BLaER1 treated with 17β-estradiol and CSF1 and Interleukin-3, amounts not matched to agents 10 nM and 100 nM (cell line): ENCODE results near the gene SPDYE6.
A peak's percentile ranks its signal among the peaks of the same experiment; 100 is the strongest.
"Not testable (repeated sequence)": the region's sequence is repeated elsewhere in the genome, so short reads cannot be mapped to it uniquely, and the experiment has no call there.

ENCODE experiments used
- H3K27ac ChIP-seq, 11 experiments: shearing (Covaris generic); formaldehyde crosslinking; 2 replicates each; pipeline ENCODE4 v1.8.1; 2022
- H3K27me3 ChIP-seq, 11 experiments: shearing (Covaris generic); formaldehyde crosslinking; 2 replicates each; pipeline ENCODE4 v1.8.1; 2022
- H3K36me3 ChIP-seq, 11 experiments: shearing (Covaris generic); formaldehyde crosslinking; 2 replicates each; pipeline ENCODE4 v1.8.1; 2022
- H3K4me1 ChIP-seq, 10 experiments: shearing (Covaris generic); formaldehyde crosslinking; 2 replicates each; pipeline ENCODE4 v1.8.1; 2022
- H3K4me2 ChIP-seq, 11 experiments: shearing (Covaris generic); formaldehyde crosslinking; 2 replicates each; pipeline ENCODE4 v1.8.1; 2022
- H3K4me3 ChIP-seq, 10 experiments: shearing (Covaris generic); formaldehyde crosslinking; 2 replicates each; pipeline ENCODE4 v1.8.1; 2022
- H3K9ac ChIP-seq, 11 experiments: shearing (Covaris generic); formaldehyde crosslinking; 2 replicates each; pipeline ENCODE4 v1.8.1; 2022
- H3K9me3 ChIP-seq, 11 experiments: shearing (Covaris generic); formaldehyde crosslinking; replicated peaks in 1 of 11; 2 replicates each; pipeline ENCODE4 v1.8.1; 2022
- H4K20me1 ChIP-seq, 11 experiments: shearing (Covaris generic); formaldehyde crosslinking; 2 replicates each; pipeline ENCODE4 v1.8.1; 2022

SPDYE6 gene

DNA sequence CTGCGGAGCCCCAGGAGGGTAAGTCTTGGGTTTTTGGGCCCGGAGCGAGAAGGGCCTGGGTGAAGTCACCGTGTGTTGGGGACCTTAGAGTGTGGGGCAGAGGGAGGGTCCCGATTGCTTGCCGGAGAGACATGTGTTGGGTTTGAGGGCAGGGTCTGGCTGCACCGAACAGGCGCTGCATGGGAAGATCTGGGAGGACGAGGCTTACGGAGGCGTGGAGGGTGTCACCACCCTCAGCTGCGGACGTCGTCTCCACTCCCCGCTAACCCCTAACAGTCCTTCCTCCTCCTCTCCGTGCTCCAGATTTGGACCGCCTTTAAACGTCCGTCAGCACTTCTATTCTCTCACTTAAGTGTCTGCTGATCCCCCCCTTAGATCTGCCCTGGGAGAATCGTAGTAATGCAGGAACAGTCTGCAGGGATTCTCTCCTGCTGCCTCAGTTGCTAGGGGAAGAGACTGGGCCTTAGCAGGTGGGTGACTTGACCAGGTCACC lies 8.2 kb upstream of the SPDYE6 start:
- H4K20me1 ChIP-seq, result peaks cover 0 to 21% (median 9%) of the 10 kb centered on the region in 11 experiments; a peak in 12 of 22 replicates
- not testable (repeated sequence) for H3K9me3 ChIP-seq, H3K27me3 ChIP-seq, H3K4me1 ChIP-seq
- peaks cover 7 to 20% (median 15%) of the 10 kb centered on the region in 11 experiments for H3K36me3 ChIP-seq
- H3K4me3 ChIP-seq, result peak overlapping the region; percentile 83 to 98 (median 88)
- peak overlapping the region; percentile 88 to 97 (median 90) for H3K9ac ChIP-seq
- H3K4me2 ChIP-seq, result peak overlapping the region; percentile 47 to 84 (median 68)
- peak overlapping the region; percentile 79 to 93 (median 85) for H3K27ac ChIP-seq

DNA sequence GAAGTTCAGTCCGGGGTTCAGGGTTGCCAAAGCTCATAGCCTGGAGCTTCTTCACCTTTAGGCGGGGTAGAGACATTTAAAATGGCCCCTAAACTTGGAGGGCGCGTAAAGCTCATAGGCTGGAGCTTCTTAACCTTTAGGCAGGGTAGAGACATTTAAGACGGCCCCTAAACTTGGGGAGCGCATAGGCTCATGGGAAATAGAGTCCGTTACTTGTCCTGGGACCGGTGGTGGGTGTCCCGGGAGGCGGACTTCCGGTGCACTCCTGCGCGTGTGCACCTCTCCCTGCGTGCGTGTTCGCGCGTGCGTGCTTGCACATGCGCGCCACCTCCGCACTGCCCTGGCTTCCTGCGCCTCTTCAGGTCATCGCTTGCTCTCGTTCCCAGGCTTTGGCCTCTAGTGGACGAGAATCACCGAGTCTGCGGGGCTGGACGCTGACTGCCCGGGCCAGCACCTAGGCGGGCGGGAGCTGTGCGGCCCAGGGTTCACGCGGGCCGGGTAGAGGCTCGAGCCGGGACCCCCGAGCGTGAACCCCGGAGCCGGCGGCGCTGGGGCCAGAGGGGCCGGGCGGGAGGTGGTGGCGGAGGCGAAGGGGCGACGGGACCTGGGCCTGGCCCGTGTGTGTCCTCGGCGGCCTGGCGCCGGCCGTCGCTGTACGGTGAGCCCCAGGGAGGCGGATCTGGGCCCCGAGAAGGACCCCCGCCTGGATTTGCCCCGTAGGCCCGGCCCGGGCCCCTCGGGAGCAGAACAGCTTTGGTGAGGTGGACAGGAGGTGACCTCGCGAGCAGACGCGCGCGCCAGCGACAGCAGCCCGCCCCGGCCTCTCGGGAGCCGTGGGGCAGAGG lies 7.5 kb upstream of the SPDYE6 start:
- peak overlapping the region; percentile 79 to 93 (median 85) for H3K27ac ChIP-seq

DNA sequence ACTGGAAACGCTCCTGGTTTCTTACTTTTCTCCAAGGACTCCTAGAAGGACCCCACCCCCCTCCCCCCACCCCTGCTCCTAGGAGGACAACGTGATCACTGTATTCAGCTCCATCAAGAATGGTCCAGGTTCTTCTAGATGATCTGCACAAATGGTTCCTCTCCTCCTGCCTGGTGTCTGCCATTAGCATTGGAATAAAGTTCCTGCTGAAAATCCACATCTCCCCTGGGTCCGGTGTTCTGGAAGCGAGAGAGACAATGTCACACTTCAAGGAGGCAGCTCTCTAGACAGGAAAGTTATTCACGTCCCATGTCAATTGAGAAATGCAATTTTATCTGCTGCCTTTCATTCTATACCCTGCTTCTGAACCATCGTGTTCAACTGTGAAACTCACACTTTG lies 9.3 kb downstream of the SPDYE6 start:
- H3K9me3 ChIP-seq, H3K4me2 ChIP-seq, H3K27ac ChIP-seq: not testable (repeated sequence)

More for the DNA sequence above, 7.5 kb upstream of the SPDYE6 start:
- Histone ChIP-seq H3K9ac (peak overlapping the region; percentile 88 to 97 (median 90)), H4K20me1 (peaks cover 0 to 21% (median 9%) of the 10 kb centered on the region in 11 experiments; a peak in 12 of 22 replicates), H3K4me3 (peak overlapping the region; percentile 83 to 98 (median 88)), H3K36me3 (peaks cover 7 to 20% (median 15%) of the 10 kb centered on the region in 11 experiments), H3K4me2 (peak overlapping the region; percentile 47 to 84 (median 68)), H3K4me1 (peaks cover 2 to 15% (median 10%) of the 10 kb centered on the region in 10 experiments; a peak in 13 of 20 replicates)
- not testable (repeated sequence) for H3K9me3 ChIP-seq, H3K27me3 ChIP-seq

DNA sequence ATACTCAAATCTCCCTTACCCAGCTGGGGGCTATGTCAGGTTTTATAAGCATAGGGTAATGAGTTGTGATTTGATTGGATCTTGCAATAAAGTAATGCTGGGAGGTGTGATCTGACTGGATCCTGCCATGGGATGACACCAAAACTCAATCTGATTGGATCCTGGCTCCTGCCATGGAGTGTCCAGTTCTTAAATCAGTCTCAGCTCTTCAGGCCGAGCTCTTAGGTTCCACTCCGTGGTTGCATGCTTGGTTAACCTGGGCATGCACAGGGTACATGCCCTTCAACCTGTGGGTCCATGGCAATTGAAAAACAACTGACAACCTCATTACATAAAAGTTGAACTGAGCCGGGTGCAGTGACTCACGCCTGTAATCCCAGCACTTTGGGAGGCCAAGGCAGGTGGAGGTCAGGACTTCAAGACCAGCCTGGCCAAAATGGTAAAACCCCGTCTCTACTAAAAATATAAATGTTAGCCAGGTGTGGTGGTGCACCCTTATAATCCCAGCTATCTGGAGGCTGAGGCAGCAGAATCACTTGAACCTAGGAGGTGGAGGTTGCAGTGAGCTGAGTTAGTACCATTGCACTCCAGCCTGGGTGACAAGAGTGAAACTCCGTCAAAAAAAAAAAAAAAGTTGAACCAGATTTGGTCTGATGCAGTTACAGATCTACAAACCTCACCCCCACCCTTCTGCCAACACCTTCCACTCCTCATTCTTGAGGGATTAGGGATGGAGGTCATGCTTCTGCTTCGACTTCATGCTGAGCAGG lies 15.5 kb downstream of the SPDYE6 start:
- Histone ChIP-seq H3K4me1 (peaks cover 0 to 13% (median 5%) of the 10 kb centered on the region in 10 experiments; a peak in 5 of 20 replicates), H3K4me2 (peak overlapping the region in 4 of 11 experiments; percentile 7 to 29 (median 12); a peak in 3 of 22 replicates)
- H3K27me3 ChIP-seq, H3K27ac ChIP-seq, H3K9ac ChIP-seq, H3K4me3 ChIP-seq, H3K36me3 ChIP-seq, H3K9me3 ChIP-seq, H4K20me1 ChIP-seq: not testable (repeated sequence)

More for the DNA sequence above, 9.3 kb downstream of the SPDYE6 start:
- H3K4me3 ChIP-seq, H3K27me3 ChIP-seq, H3K36me3 ChIP-seq, H4K20me1 ChIP-seq, H3K9ac ChIP-seq, H3K4me1 ChIP-seq: not testable (repeated sequence)

DNA sequence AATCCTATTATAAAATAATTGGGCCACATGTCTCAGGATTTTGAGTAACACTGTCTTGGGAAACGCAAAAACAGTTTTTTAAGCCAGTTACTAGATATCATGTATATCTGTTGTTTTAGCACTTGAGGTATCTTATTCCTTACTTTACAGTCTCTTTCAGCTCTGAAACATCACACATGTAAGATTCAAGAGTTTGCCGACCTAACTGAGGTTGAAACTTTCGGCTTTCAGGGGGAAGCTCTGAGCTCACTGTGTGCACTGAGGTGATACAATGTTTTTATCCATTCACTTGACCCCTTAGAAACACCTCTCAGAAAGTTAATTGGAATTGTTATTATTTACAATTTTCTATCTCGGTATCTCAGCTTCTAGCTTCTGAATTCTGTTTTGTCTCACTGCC lies 18.8 kb downstream of the SPDYE6 start:
- H3K27ac ChIP-seq, H3K9ac ChIP-seq: not testable (repeated sequence)

DNA sequence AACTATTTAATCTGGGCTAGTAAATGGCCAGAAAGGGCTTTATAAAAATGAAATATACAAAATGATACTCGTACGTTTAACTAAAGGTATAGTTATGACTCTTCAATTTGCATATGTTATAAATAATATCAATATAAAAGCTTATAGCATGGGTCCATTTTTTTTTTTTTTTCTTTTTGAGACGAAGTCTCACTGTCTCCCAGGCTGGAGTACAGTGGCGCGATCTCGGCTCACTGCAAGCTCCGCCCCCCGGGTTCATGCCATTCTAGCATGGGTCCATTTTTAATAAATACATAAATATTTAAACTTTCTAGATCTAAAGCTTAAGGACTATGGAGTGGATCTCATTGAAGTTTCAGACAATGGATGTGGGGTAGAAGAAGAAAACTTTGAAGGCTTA lies 19.2 kb downstream of the SPDYE6 start:
- not testable (repeated sequence) for H3K27ac ChIP-seq, H3K9me3 ChIP-seq, H4K20me1 ChIP-seq, H3K27me3 ChIP-seq, H3K36me3 ChIP-seq, H3K9ac ChIP-seq, H3K4me3 ChIP-seq, H3K4me2 ChIP-seq
- peaks cover 0 to 19% (median 9%) of the 10 kb centered on the region in 10 experiments; a peak in 16 of 20 replicates for H3K4me1 ChIP-seq

More for the DNA sequence above, 18.8 kb downstream of the SPDYE6 start:
- peaks cover 0 to 15% (median 5%) of the 10 kb centered on the region in 10 experiments; a peak in 8 of 20 replicates for H3K4me1 ChIP-seq
- not testable (repeated sequence) for H3K4me3 ChIP-seq, H3K36me3 ChIP-seq, H3K27me3 ChIP-seq, H3K9me3 ChIP-seq, H4K20me1 ChIP-seq, H3K4me2 ChIP-seq

DNA sequence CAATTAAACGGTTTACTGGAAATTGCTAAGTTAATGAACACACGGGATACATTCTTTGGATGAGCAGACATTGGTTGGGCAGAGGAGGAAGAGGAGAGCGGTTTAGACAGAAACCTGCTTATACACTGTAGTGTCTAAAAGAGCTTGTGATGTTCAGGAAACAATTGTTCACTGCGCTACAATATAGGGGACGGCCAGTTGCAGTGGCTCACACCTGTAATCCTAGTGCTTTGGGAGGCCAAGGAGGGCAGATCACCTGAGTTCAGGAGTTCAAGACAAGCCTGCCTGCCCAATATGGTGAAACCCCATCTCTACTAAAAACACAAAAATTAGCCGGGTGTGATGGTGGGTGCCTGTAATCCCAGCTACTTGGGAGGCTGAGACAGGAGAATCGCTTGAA lies 20.7 kb downstream of the SPDYE6 start:
- not testable (repeated sequence) for H3K4me2 ChIP-seq, H4K20me1 ChIP-seq, H3K27me3 ChIP-seq, H3K27ac ChIP-seq, H3K4me3 ChIP-seq, H3K9ac ChIP-seq, H3K9me3 ChIP-seq, H3K36me3 ChIP-seq
- peaks cover 0 to 27% (median 18%) of the 10 kb centered on the region in 10 experiments; a peak in 16 of 20 replicates for H3K4me1 ChIP-seq

DNA sequence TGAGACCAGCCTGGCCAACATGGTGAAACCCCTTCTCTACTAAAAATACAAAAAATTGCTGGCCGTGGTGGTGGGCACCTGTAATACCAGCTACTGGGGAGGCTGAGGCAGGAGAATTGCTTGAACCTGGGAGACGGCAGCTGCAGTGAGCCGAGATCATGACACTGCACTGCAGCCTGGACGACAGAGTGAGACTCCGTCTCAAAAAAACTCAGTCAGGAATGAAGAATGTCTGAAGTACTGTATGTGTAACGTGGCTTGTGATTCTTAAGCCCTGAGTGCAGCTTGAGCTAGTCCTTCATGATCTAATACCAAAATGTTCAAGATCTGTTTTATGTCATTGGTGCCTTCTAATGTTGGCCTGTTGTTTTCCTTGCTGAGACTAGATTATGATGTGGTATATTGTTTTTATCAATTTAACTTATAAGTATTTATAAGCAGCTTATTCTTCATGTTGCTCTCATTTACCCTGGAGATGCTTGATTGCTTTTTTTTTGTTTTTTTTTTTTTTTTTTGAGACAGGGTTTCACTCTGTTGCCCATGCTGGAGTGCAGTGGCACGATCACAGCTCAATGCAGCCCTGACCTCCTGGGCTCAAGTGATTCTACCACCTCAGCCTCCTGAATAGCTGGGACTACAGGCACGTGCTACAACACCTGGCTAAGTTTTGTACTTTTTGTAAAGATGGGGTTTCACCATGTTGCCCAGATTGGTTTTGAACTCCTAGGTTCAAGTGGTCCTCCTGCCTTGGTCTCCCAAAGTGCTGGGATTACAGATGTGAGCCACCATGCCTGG lies 25.4 kb downstream of the SPDYE6 start:
- H3K9me3 ChIP-seq, H3K27me3 ChIP-seq, H4K20me1 ChIP-seq, H3K36me3 ChIP-seq, H3K4me3 ChIP-seq, H3K27ac ChIP-seq: not testable (repeated sequence)
- Histone ChIP-seq H3K4me1 (peaks cover 5 to 52% (median 33%) of the 10 kb centered on the region in 10 experiments; a peak in 18 of 20 replicates), H3K9ac (peak overlapping the region in 1 of 11 experiments; percentile 21; a peak in 1 of 22 replicates), H3K4me2 (peak overlapping the region in 8 of 11 experiments; percentile 41 to 77 (median 64); a peak in 16 of 22 replicates)

DNA sequence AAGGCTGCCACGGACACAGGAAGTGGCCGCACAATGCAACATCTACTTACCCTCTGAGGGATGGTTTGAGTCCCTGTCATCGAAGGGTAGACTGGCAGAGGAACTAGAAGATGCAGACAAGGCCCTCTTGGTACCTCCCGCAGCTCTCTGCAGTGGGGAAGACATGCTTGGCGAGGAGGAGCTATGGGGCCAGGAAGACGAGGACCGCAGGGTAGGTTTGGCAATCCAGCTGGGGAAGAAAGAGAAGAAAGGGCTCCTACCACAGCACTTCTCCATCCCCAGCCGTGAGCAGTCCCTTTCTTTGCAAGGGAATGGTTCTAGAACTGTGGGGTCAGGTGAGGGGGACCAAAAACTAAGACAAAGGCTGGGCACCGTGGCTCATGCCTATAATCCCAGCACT lies 26.9 kb downstream of the SPDYE6 start:
- H3K27me3 ChIP-seq, H3K36me3 ChIP-seq, H3K9me3 ChIP-seq, H3K4me3 ChIP-seq, H4K20me1 ChIP-seq, H3K27ac ChIP-seq, H3K9ac ChIP-seq: not testable (repeated sequence)
- peaks cover 5 to 52% (median 33%) of the 10 kb centered on the region in 10 experiments; a peak in 18 of 20 replicates for H3K4me1 ChIP-seq
- peak overlapping the region in 3 of 11 experiments; percentile 7 to 41 (median 9); a peak in 4 of 22 replicates for H3K4me2 ChIP-seq

- H3K9ac ChIP-seq, H3K9me3 ChIP-seq, H3K4me3 ChIP-seq, H3K36me3 ChIP-seq, H4K20me1 ChIP-seq, H3K27me3 ChIP-seq: not testable (repeated sequence)
- peak overlapping the region in 9 of 11 experiments; percentile 40 to 59 (median 52); a peak in 10 of 22 replicates for H3K4me2 ChIP-seq
- peaks cover 5 to 52% (median 33%) of the 10 kb centered on the region in 10 experiments; a peak in 18 of 20 replicates for H3K4me1 ChIP-seq
- peak overlapping the region in 1 of 11 experiments; percentile 43; a peak in 1 of 22 replicates for H3K27ac ChIP-seq
Measured at GRCh38 chr7:102328863-102329262, 27.4 kb downstream of the SPDYE6 start.

GRCh38 chr7:102327183-102327582 lies 29.1 kb downstream of the SPDYE6 start:
- Histone ChIP-seq H3K4me2 (peak overlapping the region in 8 of 11 experiments; percentile 40 to 64 (median 52); a peak in 11 of 22 replicates), H3K4me1 (peaks cover 5 to 60% (median 42%) of the 10 kb centered on the region in 10 experiments; a peak in 18 of 20 replicates), H3K27ac (peak overlapping the region in 1 of 11 experiments; percentile 9; a peak in 1 of 22 replicates)
- H4K20me1 ChIP-seq, H3K27me3 ChIP-seq, H3K4me3 ChIP-seq, H3K9ac ChIP-seq, H3K36me3 ChIP-seq, H3K9me3 ChIP-seq: not testable (repeated sequence)
